Measurements from ENCODE around the gene POLDIP3.
A peak's percentile ranks its signal among the peaks of the same experiment; 100 is the strongest.

POLDIP3 gene, protein sequence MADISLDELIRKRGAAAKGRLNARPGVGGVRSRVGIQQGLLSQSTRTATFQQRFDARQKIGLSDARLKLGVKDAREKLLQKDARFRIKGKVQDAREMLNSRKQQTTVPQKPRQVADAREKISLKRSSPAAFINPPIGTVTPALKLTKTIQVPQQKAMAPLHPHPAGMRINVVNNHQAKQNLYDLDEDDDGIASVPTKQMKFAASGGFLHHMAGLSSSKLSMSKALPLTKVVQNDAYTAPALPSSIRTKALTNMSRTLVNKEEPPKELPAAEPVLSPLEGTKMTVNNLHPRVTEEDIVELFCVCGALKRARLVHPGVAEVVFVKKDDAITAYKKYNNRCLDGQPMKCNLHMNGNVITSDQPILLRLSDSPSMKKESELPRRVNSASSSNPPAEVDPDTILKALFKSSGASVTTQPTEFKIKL

DNA sequence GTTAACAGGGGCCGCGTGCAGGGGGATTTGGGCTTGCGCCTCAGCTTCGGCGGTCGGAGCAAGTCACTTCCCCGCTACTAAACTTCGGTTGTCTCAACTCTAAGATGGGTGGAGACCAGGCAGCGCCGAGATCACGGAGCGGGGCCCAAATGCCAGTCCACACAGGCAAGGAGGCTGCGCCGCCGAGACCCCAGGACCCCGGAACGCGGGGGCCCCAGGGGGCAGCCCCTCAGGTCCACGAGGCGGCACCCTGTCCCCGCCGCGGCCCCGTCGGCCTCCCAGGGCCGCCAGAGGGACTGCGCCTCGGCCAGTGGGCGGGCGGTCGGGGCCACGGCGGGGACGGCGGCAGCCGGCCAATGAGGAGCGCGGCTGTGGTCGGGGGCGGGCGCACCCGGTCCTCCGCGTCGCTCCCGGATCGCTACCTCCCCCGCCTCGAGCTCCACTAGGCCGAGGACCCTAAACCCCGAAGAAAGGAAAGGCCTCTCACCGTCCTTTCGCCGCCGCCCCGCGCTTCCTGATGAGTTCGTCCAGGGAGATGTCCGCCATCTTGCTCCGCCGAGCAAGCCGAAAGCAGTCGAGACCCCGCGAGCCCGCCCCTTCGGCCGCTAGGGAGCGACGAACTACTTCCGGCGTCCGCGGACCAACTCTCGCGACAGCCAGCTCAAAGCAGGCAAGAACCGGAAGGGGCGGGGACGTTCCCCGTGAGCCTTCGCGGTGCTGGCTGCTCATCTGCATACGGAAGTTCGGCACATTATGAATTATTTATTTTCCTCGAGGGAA is at the start of gene POLDIP3:
TSS of gene POLDIP3 (minus strand) at position 572 of the 780 bp plus-strand sequence. CDS start at position 546, 26 bp downstream.
- DNase-seq: peak; percentile 98

DNA sequence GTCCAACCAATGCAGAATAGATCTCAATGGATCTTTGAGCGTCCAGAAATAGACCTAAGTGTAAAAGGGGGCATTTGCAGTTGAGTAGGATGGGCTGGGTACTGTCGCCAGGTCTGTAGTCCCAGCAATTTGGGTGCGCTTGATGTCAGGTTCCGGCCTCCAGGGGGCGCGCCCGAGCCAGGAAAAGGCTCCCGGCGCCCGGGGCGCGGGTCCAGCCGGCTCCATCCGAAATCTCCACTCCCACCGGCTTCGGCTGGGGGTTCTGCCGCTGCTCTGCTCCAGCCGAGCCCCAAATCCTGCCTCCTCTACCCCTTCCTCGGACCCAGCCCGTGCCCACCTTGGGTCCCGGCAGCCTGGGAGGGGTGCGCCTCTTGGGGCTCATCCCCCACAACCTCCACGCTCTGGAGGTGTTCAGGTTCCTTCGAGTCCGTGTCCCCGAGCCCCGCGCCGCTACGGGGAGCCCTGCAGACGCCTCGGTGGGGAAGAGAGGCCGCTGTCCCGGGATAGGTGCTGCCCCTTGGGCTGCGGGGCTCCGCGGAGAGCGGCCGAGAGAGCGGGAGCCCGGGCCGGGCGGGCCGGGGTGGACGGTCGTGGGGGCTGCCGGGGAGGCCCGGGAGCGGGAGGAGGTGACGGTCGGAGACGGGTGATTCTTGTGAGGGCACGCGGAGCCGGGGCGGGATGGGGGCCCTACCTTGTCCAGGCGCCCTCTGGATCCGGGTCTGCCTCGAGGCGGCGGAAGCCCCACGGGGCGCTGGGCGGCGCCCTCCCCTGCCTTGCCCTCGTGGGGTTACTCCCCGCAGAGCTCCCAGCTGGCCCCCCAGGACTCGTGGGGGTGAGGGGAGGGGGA is 47.5 kb upstream of the POLDIP3 start:
- DNase-seq: peak; percentile 74 to 77

DNA sequence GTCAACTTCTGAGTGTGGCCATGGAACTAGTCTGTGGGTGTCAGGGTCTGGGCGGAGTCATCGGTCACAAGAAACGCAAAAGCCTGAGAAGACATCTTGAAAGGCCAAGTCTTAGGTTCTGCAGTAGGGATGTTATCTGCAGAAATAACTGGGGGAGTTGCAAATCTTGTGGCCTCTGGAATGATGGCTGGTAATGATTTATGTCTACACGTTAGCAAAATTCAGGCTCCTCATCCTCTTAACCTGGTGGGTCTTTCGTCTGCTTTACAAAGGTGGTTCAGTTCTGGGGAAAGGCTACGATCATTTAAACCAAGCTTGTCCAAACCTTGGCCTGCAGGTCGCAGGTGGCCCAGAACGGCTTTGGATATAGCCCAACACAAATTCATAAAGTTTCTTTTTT is 41.9 kb upstream of the POLDIP3 start:
- DNase-seq: no peak

DNA sequence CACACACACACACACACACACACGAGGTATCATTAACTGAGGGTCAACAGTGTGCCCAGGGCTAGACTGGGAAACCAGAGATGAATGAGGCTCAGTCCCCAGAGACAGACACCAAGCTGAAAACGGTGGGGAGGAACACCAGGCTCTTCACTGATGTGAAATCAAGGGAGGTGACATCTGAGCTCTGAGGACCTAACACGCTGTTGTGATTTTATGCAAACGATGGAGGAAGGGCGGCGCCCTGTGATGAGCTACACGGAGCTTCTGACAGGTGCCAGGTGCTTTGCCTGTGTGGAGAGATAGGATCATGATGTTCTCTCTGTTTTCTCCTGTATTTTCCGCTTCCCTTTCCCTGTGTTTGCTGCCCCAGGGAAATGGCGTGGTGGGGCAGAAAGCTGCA is 41.0 kb upstream of the POLDIP3 start:
- no peak for DNase-seq

DNA sequence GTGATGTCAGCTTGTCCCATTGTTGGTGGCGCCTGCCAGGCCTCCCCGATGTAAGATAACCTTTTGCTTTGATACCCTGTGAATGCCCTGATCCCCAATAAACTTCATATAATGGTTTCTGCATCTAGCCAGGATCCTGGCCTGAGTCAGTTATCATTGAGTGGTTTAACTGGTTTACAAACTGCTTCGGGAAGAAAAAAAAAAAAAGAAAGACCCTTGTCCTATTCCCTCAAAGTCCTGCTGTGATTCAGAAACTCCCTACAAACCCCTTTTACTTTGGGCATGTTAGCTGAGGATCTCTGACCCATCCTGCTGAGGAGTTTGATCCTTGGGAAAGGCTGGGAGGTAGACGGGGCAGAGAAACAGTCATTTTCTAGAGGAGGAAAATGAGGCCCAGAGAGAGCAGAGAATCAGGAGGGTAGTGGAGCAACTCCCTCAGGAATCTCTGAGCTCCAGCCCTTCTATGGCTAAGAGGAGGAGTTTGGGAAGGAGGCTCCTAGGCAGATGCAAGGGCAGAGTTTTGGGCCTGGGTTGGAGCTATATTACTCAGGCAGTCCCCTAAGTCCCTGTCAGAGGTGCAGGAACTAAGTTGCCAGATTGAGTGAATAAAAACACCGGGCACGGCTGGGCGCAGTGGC is 39.9 kb upstream of the POLDIP3 start:
- no peak for DNase-seq

DNA sequence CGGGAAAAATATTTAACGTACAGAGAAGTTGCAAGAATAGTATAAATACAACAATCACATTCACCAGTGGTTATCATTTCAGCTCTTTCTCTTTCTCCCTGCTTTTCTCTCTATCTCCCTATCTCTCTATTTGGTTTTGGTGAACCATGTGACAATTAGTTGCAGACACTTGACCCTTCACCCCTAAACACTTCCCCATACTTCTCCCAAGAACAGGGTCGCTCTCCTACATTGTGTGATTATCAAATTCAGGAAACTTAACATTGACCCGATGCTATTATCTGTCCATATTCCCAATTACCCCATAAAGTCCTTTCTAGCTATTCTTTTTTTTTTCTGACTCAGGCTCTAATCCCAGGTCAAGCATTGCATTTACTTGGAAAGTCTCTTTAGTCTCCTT is 39.3 kb upstream of the POLDIP3 start:
- no peak for DNase-seq

DNA sequence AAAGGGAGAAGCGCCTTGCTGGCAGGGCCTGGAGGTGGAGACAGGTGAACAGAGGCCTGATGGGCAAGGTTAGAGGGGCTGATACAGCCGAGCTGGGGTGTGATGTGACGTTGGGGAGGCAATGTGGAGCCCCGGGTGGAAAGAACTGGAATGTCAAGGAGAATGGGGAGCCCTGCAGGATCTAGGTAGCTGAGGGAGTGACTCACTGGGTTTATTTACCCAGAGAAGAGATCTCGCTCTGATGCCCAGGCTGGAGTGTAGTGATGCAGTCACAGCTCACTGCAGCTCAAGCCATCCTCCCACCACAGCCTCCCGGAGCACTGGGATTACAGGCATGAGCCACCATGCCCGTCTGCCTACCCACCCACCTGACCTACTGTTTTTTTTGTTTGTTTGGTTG is 36.5 kb upstream of the POLDIP3 start:
- no peak for DNase-seq

DNA sequence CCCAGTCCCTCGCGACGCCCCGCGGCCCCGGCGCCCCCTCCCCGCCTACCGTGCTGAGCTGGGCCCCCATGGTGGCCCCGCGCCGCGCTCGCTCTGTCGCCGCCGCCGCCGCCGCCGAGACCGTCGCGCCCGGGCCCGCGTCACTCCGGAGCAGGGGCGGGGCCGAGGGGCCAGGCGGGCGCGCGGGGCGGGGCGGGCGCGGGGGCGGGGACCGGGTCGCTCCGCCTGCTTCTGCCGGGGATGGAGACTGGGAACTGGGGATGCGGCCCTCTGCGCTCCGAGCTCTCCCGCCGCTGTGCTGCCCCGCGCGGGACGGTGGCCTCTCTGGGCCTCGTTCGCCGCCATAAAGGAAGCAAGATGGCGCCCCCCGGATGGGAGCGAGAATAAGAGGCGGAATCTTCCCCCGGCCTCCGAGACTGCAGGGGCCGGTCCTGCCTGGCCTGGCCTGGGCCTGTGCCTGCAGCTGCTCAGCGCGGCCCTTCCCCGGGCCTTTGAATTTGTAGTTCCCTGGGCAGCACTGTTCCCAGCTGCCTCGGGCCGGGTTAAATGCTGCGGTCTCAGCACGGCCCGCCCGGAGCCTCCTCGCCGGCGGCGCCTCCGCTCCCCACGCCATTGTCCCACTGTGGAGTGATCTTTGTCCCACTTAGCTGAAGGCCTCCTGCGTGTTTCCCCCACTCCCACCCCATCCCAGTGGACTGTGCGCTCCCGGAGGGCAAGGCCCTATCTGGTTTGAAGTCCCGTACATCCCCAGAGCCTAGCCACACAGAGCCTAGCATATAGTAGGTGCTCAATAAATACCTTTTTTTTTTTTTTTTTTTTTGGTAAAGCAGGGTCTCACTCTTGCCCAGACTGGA is 34.8 kb upstream of the POLDIP3 start, which contains the start of gene CYB5R3:
TSS of gene CYB5R3 (minus strand) at position 147 of the 854 bp plus-strand sequence. CDS start at position 70, 77 bp downstream.
- peak; percentile 62 to 63 for DNase-seq

DNA sequence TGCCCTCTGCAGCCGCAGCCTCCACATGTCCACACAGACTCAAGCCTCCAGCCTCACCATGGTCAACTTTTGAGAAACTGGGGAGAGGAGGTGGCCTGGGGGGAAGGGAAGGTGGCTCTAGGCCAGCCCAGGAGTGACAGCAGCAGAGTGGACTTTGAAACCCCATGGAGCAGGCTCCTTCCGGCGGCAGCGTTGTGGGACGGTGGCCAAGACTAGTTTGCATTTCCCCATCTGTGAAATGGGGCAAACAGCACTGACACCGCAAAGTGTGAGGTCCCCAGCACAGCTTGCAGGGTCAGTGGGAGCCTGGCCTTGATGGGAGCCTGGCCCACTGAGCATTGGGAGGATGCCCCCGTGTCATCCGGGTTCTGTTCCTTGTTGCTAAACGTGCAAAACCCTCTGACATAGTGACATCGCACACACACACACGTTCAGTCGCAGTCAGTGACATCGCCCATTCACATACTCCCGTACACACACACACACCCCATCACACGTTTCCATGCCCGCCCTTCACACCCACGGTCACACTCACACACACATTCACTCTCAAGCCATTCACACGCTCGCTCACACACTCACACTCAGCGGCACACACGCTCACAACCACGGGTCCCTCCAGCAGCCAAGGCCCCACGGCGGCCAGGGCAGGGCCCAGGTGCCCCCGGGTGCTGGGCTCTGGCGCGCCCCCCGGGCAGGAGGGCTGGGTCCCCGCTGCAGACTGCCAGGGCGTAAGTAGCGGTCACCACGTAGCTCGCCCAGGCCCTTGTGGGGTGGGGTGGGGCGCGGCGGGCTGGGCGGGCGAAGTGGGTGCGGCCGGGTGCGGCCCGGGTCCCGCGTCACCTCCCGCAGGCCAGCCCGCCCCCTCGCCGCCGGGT is 33.9 kb upstream of the POLDIP3 start:
- DNase-seq: peak; percentile 34 to 35

DNA sequence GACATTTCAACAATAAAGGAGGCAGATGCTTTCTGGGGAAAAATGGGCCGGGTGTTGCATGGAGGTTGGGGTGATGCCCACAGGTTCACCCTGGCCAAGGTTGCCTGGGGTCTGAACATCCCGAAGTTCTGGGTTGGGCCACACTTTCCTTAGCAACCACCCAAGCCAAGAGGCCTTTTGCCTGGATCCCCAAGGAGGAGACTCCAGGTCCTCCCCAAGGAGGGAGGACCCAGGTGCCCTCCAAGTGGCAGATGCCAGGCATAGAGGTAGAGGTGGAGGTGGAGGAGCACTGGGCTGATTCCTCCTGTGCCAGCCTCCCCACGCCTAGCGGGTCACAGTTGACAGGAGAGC is 33.3 kb upstream of the POLDIP3 start:
- DNase-seq: no peak

DNA sequence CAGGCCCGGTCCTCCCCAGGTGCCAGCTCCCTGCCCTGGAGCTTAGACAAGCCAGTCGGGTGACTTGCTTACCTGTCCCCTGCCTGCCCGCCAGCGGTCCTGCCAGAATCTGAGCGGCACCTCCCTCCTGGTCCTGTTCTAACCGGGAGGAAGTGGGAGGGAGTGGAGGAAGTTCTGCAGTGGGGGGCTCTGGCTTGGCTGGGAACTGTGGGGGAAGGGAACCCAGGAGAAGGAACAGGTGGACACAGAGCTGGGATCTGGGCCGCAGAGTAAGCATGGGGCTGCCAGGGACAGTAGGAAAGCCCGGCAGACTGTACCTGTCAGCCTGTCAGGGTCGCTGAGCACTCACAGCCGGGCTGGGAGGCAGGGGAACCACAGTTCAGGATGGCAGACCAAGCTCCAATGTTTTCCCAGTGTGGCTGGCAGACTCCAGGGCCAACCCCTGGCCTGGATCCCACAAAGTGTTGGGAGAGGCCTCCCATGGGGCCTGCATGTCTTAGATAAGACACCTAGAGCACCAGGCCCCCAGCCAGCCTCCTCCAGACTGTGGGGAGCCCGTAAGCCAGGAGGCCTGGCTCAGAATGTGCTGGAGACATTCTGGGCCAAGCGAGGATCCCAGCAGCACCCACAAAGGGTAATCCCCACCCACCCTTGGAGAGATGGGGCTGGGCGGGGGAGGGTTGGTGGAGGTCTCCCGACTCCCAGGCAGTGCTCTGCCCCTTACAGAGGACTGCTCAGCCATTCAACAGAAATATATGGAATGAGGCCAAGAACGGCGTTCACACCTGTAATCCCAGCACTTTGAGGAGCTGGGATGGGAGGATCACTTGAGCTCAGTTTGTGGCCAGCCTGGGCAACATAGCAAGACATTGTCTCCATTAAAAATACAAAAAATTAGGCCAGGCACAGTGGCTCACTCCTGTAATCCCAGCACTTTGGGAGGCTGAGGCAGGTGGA is 32.2 kb upstream of the POLDIP3 start:
- no peak for DNase-seq

DNA sequence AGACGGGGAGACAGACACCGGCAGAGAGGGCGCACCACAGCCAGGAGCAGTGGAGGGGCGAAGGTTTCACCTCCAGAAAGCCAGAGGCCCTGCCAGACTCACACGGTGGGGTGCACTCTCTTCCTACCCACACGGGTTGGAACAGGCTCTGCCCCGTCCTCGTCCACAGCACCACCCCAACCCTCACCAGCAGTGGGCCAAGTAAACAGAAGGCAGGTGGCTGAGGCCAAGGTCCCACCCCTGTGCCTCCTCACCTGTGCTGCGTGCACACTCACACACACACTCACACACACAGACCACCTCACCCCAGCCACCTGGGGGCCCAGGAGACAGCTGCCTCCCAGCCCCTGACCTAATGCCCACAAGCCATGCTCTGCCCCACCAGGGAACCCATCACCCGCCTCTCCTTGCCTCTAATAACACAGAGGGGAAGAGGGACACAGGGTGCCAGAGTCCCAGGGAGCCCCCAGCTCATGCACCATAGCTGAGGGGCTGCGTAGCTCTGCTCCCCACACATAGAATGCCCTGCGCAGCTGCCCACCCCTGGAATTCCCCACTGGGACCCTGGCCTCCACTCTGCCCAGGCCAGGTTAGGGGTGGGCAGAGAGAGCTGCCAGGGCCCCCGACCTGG is 31.4 kb upstream of the POLDIP3 start:
- no peak for DNase-seq

DNA sequence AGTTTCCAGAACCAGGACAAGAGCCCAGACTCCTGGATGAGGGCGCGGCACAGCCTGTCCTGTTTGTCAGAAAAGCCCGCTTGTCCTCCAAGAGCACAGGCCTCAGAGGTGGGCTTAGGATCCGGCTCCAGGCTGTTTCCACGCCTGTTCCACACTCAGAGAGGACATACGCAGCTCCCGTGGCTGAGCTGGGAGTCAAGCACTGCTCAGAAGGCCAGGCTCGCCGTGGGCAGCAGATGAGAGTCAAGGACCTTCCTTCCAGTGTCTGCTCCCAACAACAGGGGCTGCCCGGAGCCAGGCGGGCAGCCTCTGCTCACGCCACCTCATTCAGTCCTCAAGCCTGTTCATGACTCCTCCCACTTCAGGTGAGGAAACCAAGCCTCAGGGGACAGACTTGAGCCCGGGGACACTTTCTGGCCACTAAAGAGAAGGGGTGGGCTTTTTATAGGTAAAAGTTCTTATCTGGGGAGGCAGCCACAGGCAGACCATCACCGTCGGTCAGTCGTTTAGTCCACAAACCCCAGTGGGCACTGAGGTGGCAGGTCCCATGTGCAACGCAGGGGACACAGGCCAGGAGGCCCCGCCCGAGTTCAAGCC is 30.8 kb upstream of the POLDIP3 start:
- no peak for DNase-seq

DNA sequence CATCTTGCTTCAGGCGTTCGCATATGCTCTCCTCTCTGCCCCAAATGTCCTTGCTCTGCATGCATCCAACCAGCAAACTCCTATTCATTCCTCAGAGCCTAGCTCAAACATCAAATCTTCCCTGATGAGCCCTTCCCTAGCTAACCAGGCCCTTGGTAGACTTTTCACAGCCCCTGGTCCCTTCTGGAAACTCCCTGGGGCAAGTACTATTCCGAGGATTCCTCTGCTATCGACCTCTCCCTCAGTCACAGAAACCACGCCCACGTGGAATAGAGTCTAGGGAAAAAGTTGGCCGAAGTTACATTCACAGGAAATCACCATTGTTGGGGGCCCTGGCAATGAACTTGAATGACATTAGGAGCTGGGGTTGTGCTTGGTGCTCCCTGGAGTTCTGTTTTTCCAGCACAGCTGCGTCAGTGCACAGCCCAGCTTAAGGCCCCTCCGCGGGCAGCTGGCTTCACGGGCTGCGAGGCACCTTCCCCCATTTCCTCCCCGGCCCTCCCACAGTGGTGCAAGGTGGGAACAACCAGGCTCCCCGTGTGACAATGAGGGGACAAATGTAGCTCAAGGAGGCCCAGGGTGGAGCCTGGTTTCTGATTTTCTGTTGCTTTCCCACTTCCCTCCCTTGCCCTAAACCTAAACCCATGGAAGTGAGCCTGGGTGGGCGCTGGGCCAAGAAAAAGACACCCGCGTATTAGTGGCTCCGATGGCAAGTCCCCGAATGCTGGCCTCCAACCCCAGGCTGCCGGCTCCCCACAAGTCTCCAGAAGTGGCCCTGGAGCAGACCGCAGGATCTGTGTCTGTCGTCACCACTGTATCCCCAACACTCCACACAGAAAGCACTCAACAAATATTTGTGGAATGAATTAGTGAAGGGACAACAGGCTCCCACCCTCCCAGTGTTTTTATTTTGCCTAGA is 30.0 kb upstream of the POLDIP3 start:
- no peak for DNase-seq

DNA sequence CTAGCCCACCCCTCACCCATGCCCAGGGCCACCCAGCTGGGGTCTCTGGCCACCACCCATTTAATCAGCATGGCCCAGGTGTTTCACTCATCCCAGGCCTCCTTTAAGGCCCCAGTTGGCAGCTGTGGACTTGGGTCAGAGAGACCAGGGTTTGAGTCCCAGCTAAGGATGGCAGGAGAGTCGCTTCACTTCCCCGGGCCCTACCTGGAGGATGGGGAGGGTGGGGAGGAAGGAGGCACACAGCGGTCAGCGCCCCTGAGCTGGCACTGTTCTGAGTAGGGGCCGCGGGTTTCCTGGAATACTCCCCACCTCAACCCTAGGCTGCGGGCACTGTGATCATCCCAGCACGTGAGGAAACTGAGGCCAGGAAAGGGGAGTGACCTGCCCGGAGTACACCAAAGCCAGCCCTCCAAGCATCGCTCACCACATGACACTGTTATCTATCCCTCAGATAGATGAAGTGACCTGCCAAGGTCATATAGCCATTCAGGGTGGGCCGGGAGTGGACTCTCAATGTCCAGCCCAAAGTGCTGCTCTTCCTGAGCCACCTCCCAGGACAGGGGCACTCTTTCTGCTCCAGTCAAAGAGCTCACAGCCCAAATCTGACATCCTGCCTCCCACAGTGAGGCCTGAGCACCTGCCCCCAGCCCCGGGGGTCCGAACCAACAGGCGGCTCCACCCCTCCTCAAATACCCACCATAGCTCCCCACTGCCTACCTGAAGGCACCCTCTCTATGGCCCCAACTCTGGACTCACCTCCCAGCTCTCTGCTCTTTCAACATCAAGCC is 29.1 kb upstream of the POLDIP3 start:
- DNase-seq: no peak

Data from activated CD4-positive, alpha-beta T cell treated with anti-CD3 and anti-CD28 coated beads, Interleukin-2, amount 50 U/mL, for 4 hours (primary cell).